ENCODE results near the gene DNAI1. TPM values are rescaled to one million over a fixed set of nuclear protein-coding genes. Genes with fewer than 3 reads are reported as not detected.

The DNAI1 gene
- total and polyA plus RNA-seq, 10 of the 15 experiments (the other 5 are each of a cell fraction or from before 2014, with no cell fraction given), result not detected

- no peak overlapping the region for H2AFZ ChIP-seq (ENCODE audit: control insufficient read depth, low read depth, low read length)
- 56% methylated on average over 6 of the region's 6 CpGs for WGBS (ENCODE audit: insufficient coverage, insufficient replicate concordance, low lambda C conversion rate, missing lambda C conversion rate)
- no TSS peak for BruUV-seq (replicated peaks)
- TF ChIP-seq BRCA1 (IDR thresholded peaks at IDR 0.05; ENCODE audit: low read depth, low read length) (no peak), SKIL (IDR thresholded peaks at IDR 0.05; ENCODE audit: low read depth, poor library complexity, severe bottlenecking) (no peak), SMARCA5 (IDR thresholded peaks at IDR 0.05) (no peak), RELB (IDR thresholded peaks at IDR 0.05; ENCODE audit: low read depth) (no peak), FOXM1 (IDR thresholded peaks at IDR 0.05; ENCODE audit: low read depth, low read length) (no peak), POLR2AphosphoS2 (IDR thresholded peaks at IDR 0.05; ENCODE audit: low read depth, low read length) (no peak), IKZF2 (IDR thresholded peaks at IDR 0.05) (no peak), USF1 (IDR thresholded peaks at IDR 0.05; ENCODE audit: borderline replicate concordance, extremely low read length, insufficient read depth, low read depth, low read length) (no peak)
- DNase-seq (ENCODE audit: low read depth, low spot score), result no peak
- in situ Hi-C loops (cut with MboI) (no loop called here), intact Hi-C loops (cut with micrococcal nuclease; ENCODE audit: unreplicated experiment) (no loop called here)
- no peak overlapping the region for H3K4me3 ChIP-seq
- ChIA-PET CTCF (interaction anchor here (1.1 to 2.7 kb wide), 6 partner anchors 8 to 138 kb away, joined by 3 to 10 read pairs (median 4); no protein-coding TSS in a partner anchor), POLR2A (no interaction called here), RAD21 (ENCODE audit: unreplicated experiment) (no interaction called here), SMC1A (ENCODE audit: uncharacterized antibody, unreplicated experiment) (interaction anchor here (0.5 to 0.7 kb wide), 2 partner anchors 111 to 163 kb away, joined by 3 read pairs; no protein-coding TSS in a partner anchor)
- H3K4me2 ChIP-seq (ENCODE audit: control insufficient read depth, insufficient read depth), result no peak overlapping the region
- no peaks in the 10 kb centered on the region for H3K9me3 ChIP-seq (replicated peaks; ENCODE audit: control insufficient read depth, insufficient read depth, low read length)
- H3K36me3 ChIP-seq (ENCODE audit: control insufficient read depth in 2 of 2, insufficient read depth in 2 of 2, low read length in 1 of 2), result no peaks in the 10 kb centered on the region
- no peak for FAIRE-seq
- peaks cover 0 to 26% of the 10 kb centered on the region in 2 experiments; a peak in 3 of 4 replicates for H3K27me3 ChIP-seq (replicated peaks in 1 of 2; ENCODE audit: control insufficient read depth in 2 of 2, insufficient read depth in 2 of 2, low read length in 1 of 2)
- ATAC-seq, result no peak
- no peaks in the 10 kb centered on the region for H3K79me2 ChIP-seq (ENCODE audit: control insufficient read depth, insufficient read depth, low read length)
- H4K20me1 ChIP-seq (ENCODE audit: control insufficient read depth, insufficient read depth), result peaks cover 9% of the 10 kb centered on the region
- H3K9ac ChIP-seq (ENCODE audit: control insufficient read depth, insufficient read depth, low read length), result no peak overlapping the region
- no peak overlapping the region for H3K27ac ChIP-seq (ENCODE audit: control insufficient read depth, insufficient read depth)
- no peaks in the 10 kb centered on the region for H3K4me1 ChIP-seq (ENCODE audit: control insufficient read depth, insufficient read depth, low read length)
Measured at GRCh38 chr9:34496149-34496712, 37.6 kb downstream of the DNAI1 start.

Measured in GM12878 (cell line).